Measurements from ENCODE around the gene KDM3B.
"Not testable (repeated sequence)": the region's sequence is repeated elsewhere in the genome, so short reads cannot be mapped to it uniquely, and the experiment has no call there.

KDM3B gene

GRCh38 chr5:138466125-138466899 is 113.8 kb downstream of the KDM3B start:
- peak in 1 of 2 donors; percentile 8 for DNase-seq (ENCODE audit: low read depth in 2 of 2)

GRCh38 chr5:138466900-138467710 is 114.6 kb downstream of the KDM3B start:
- DNase-seq (ENCODE audit: low read depth in 2 of 2), result peak in 1 of 2 donors; percentile 38

- DNase-seq (ENCODE audit: low read depth in 2 of 2), result peak in 1 of 2 donors; percentile 57
These were observed 115.2 kb downstream of the KDM3B start for GRCh38 chr5:138467711-138468132.

- peak in 1 of 2 donors; percentile 39 for DNase-seq (ENCODE audit: low read depth in 2 of 2)
These were observed 115.9 kb downstream of the KDM3B start for GRCh38 chr5:138468133-138468965.

GRCh38 chr5:138468966-138469539 is 116.6 kb downstream of the KDM3B start:
- peak in 1 of 2 donors; percentile 54 for DNase-seq (ENCODE audit: low read depth in 2 of 2)

- DNase-seq (ENCODE audit: low read depth in 2 of 2), result peak in 1 of 2 donors; percentile 75
These were observed 117.2 kb downstream of the KDM3B start for GRCh38 chr5:138469540-138470321.

GRCh38 chr5:138470322-138471051 is 118.0 kb downstream of the KDM3B start:
- DNase-seq (ENCODE audit: low read depth in 2 of 2), result peak in 1 of 2 donors; percentile 29

GRCh38 chr5:138471052-138471361 is 118.5 kb downstream of the KDM3B start:
- no peak for DNase-seq (ENCODE audit: low read depth in 2 of 2)

- no peak for DNase-seq (ENCODE audit: low read depth in 2 of 2)
These were observed 119.9 kb downstream of the KDM3B start for GRCh38 chr5:138472353-138472752.

GRCh38 chr5:138473151-138473550 is 120.7 kb downstream of the KDM3B start:
- not testable (repeated sequence) for DNase-seq (ENCODE audit: low read depth in 2 of 2)

- no peak for DNase-seq (ENCODE audit: low read depth in 2 of 2)
These were observed 124.4 kb downstream of the KDM3B start for GRCh38 chr5:138476918-138477317.

- no peak for DNase-seq (ENCODE audit: low read depth in 2 of 2)
These were observed 130.2 kb downstream of the KDM3B start for GRCh38 chr5:138482638-138483037.
